Neuronal stem cell (in vitro differentiated cells): ENCODE results near the gene INPP1.
A peak's percentile ranks its signal among the peaks of the same experiment; 100 is the strongest.
"Not testable (repeated sequence)": the region's sequence is repeated elsewhere in the genome, so short reads cannot be mapped to it uniquely, and the experiment has no call there.

Experiments
- DNase-seq: peaks from one replicate; pipeline ENCODE4 v3.0.0-alpha.2; 2013; ENCODE audit warnings: low spot score
- H2AFZ ChIP-seq: one replicate; pipeline ENCODE4 v1.6.1; 2013; ENCODE audit warnings: mild to moderate bottlenecking, low read length, inconsistent platforms
- H2AK5ac ChIP-seq: 2 replicates; pipeline ENCODE4 v1.6.1; 2013; ENCODE audit warnings: low read depth, mild to moderate bottlenecking, inconsistent platforms, low read length, moderate library complexity, mixed read lengths
- H2BK120ac ChIP-seq: 2 replicates; pipeline ENCODE4 v1.6.1; 2013; ENCODE audit warnings: low read depth, mild to moderate bottlenecking, inconsistent platforms, low read length, moderate library complexity, mixed read lengths
- H2BK12ac ChIP-seq: one replicate; pipeline ENCODE4 v1.6.1; 2013; ENCODE audit warnings: low read length, inconsistent platforms
- H2BK15ac ChIP-seq: 2 replicates; pipeline ENCODE4 v1.6.1; 2013; ENCODE audit warnings: mild to moderate bottlenecking, low read length, inconsistent platforms, mixed read lengths
- H2BK5ac ChIP-seq: one replicate; pipeline ENCODE4 v1.6.1; 2013; ENCODE audit warnings: inconsistent platforms, mild to moderate bottlenecking, low read length, moderate library complexity
- H3K14ac ChIP-seq: one replicate; pipeline ENCODE4 v1.6.1; 2013; ENCODE audit warnings: low read length, inconsistent platforms
- H3K18ac ChIP-seq: 2 replicates; pipeline ENCODE4 v1.6.1; 2013; ENCODE audit warnings: low read length, inconsistent platforms
- H3K23ac ChIP-seq: 2 replicates; pipeline ENCODE4 v1.6.1; 2013; ENCODE audit warnings: low read depth, mild to moderate bottlenecking, mixed read lengths, low read length, inconsistent platforms; ENCODE audit not compliant: poor library complexity
- H3K27ac ChIP-seq: replicated peaks from 3 replicates; pipeline ENCODE4 v1.5.1; 2013; ENCODE audit warnings: low read length, inconsistent platforms
- H3K27me3 ChIP-seq, 3 experiments: 2 replicates each; pipeline ENCODE4 v1.6.1; 2013; ENCODE audit warnings: low read length in 3 of 3, mild to moderate bottlenecking in 2 of 3, inconsistent platforms in 1 of 3, low read depth in 1 of 3, mixed read lengths in 1 of 3, moderate library complexity in 1 of 3; ENCODE audit not compliant: control insufficient read depth in 3 of 3, insufficient read depth in 3 of 3
- H3K36me3 ChIP-seq, 2 donors: replicated peaks in 1 of 2; 2 replicates each; pipeline ENCODE4 v1.6.1; 2013; ENCODE audit warnings: low read length in 2 of 2; ENCODE audit not compliant: control insufficient read depth in 2 of 2, insufficient read depth in 2 of 2
- H3K4ac ChIP-seq: 2 replicates; pipeline ENCODE4 v1.6.1; 2013; ENCODE audit warnings: inconsistent platforms, mild to moderate bottlenecking, low read length, moderate library complexity
- H3K4me1 ChIP-seq, 2 donors: 1 replicate in 1 of 2; 2 replicates in 1 of 2; pipeline ENCODE4 v1.6.1; 2013; ENCODE audit warnings: low read length in 2 of 2, low read depth in 1 of 2; ENCODE audit not compliant: control insufficient read depth in 2 of 2, insufficient read depth in 1 of 2
- H3K4me2 ChIP-seq: one replicate; pipeline ENCODE4 v1.6.1; 2013; ENCODE audit warnings: mild to moderate bottlenecking, low read length, inconsistent platforms; ENCODE audit not compliant: insufficient read depth, poor library complexity, severe bottlenecking
- H3K4me3 ChIP-seq, 2 donors: 2 replicates each; pipeline ENCODE4 v1.5.1; 2013; ENCODE audit warnings: low read length in 2 of 2, mild to moderate bottlenecking in 2 of 2, inconsistent platforms in 1 of 2, moderate library complexity in 1 of 2
- H3K79me1 ChIP-seq: one replicate; pipeline ENCODE4 v1.6.1; 2013; ENCODE audit warnings: low read depth, mild to moderate bottlenecking, inconsistent platforms, low read length, moderate library complexity
- H3K9ac ChIP-seq: one replicate; pipeline ENCODE4 v1.6.1; 2013; ENCODE audit warnings: mild to moderate bottlenecking, low read depth, low read length, inconsistent platforms; ENCODE audit not compliant: poor library complexity
- H3K9me3 ChIP-seq, 2 donors: replicated peaks in 1 of 2; 2 replicates each; pipeline versions ENCODE3 to v1.6.1; 2013; ENCODE audit warnings: low read length in 2 of 2, mild to moderate bottlenecking in 2 of 2, inconsistent platforms in 1 of 2, low read depth in 1 of 2, mixed read lengths in 1 of 2, moderate library complexity in 1 of 2; ENCODE audit not compliant: control insufficient read depth in 2 of 2, insufficient read depth in 1 of 2
- H4K8ac ChIP-seq: one replicate; pipeline ENCODE4 v1.6.1; 2013; ENCODE audit warnings: low read depth, mild to moderate bottlenecking, inconsistent platforms, low read length, moderate library complexity
- H4K91ac ChIP-seq: one replicate; pipeline ENCODE4 v1.6.1; 2013; ENCODE audit warnings: low read length, low read depth, mild to moderate bottlenecking, inconsistent platforms; ENCODE audit not compliant: poor library complexity
- WGBS, 2 donors: extraction: QIAGEN DNeasy Blood & Tissue Kit; methylation state at CpG; one replicate each; pipeline ENCODE4 v1.1.7; 2013; ENCODE audit warnings: missing lambda C conversion rate in 2 of 2, mixed read lengths in 1 of 2; ENCODE audit not compliant: insufficient read length in 2 of 2, insufficient replicate concordance in 1 of 2; ENCODE audit errors: extremely low coverage in 2 of 2; 5-methylcytosine and 5-hydroxymethylcytosine counted together

INPP1 gene

GRCh38 chr2:190312635-190313025 lies 30.8 kb upstream of the INPP1 start:
- not testable (repeated sequence) for H3K4me3 ChIP-seq, H3K9me3 ChIP-seq, H3K79me1 ChIP-seq, H3K4ac ChIP-seq, H3K18ac ChIP-seq, H2BK12ac ChIP-seq, H3K9ac ChIP-seq, H3K27ac ChIP-seq, H2AK5ac ChIP-seq, H2AFZ ChIP-seq, H2BK15ac ChIP-seq, H3K4me1 ChIP-seq, H4K91ac ChIP-seq, H3K14ac ChIP-seq, H2BK120ac ChIP-seq, H3K23ac ChIP-seq, DNase-seq, H2BK5ac ChIP-seq, H3K4me2 ChIP-seq, H4K8ac ChIP-seq, H3K27me3 ChIP-seq
- H3K36me3 ChIP-seq = peaks cover 2 to 64% of the 10 kb centered on the region in 2 donors
- WGBS, 2 donors = no CpG with 5 or more reads among the region's 5 CpGs

GRCh38 chr2:190313880-190314279 lies 29.5 kb upstream of the INPP1 start:
- no peak for DNase-seq
- Histone ChIP-seq H2AFZ (no peak overlapping the region), H4K8ac (no peak overlapping the region), H2BK120ac (no peak overlapping the region), H3K4me1 (peaks cover 4% of the 10 kb centered on the region in 2 donors), H3K4ac (no peak overlapping the region), H3K36me3 (peaks cover 0 to 52% of the 10 kb centered on the region in 2 donors), H2BK12ac (no peak overlapping the region), H3K27ac (no peak overlapping the region), H3K23ac (no peak overlapping the region), H3K27me3 (no peaks in the 10 kb centered on the region), H3K9ac (no peak overlapping the region), H3K9me3 (no peaks in the 10 kb centered on the region), H3K14ac (no peak overlapping the region), H2AK5ac (no peak overlapping the region), H3K18ac (no peak overlapping the region), H2BK5ac (no peak overlapping the region), H4K91ac (no peak overlapping the region), H3K79me1 (peaks cover 6% of the 10 kb centered on the region), H2BK15ac (no peak overlapping the region), H3K4me2 (no peak overlapping the region), H3K4me3 (no peak overlapping the region)
- WGBS, 2 donors = no CpG with 5 or more reads among the region's 1 CpG

- no CpG with 5 or more reads among the region's 2 CpGs for WGBS, 2 donors
- H3K23ac ChIP-seq = no peak overlapping the region
- DNase-seq = no peak
These were observed 28.1 kb upstream of the INPP1 start for GRCh38 chr2:190315273-190315672.

DNA sequence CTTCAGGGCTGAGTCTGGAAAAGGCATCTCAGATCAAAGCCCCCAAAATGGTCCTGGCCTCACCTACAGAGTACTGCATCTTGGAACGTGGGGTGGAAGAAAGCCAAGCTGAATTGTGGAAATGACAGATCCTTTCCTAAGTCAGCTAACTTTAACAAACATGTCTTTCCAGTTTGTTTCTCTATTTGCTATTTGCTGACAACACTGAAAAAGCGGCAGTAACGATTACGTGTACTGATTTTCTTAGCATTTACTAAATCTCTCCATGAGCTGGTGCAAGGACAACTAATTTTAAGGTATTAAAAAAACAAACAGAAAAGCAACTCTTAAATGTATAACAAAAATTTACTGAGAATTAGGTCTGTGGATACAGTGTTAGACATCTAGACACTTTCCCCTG lies 24.9 kb upstream of the INPP1 start:
- no peak overlapping the region for H3K4ac ChIP-seq
- H4K8ac ChIP-seq = no peak overlapping the region
- WGBS, 2 donors = no CpG with 5 or more reads among the region's 4 CpGs
- peak overlapping the region; percentile 90 for H2AFZ ChIP-seq
- peaks cover 4% of the 10 kb centered on the region in 2 donors for H3K4me1 ChIP-seq
- H2BK120ac ChIP-seq = no peak overlapping the region
- H2BK12ac ChIP-seq = no peak overlapping the region
- H2AK5ac ChIP-seq = no peak overlapping the region
- H3K9ac ChIP-seq = no peak overlapping the region
- peak overlapping the region; percentile 19 for H3K4me2 ChIP-seq
- H3K18ac ChIP-seq = no peak overlapping the region
- H3K14ac ChIP-seq = no peak overlapping the region
- H4K91ac ChIP-seq = no peak overlapping the region
- no peak overlapping the region for H2BK5ac ChIP-seq
- peak overlapping the region; percentile 19 to 76 for H3K4me3 ChIP-seq
- no peak overlapping the region for H3K23ac ChIP-seq
- H3K27me3 ChIP-seq = no peaks in the 10 kb centered on the region
- no peak for DNase-seq
- H2BK15ac ChIP-seq = no peak overlapping the region
- peaks cover 0 to 12% of the 10 kb centered on the region in 2 donors for H3K36me3 ChIP-seq
- no peak overlapping the region for H3K27ac ChIP-seq
- H3K9me3 ChIP-seq = no peaks in the 10 kb centered on the region
- H3K79me1 ChIP-seq = peaks cover 4% of the 10 kb centered on the region

More at GRCh38 chr2:190315273-190315672, 28.1 kb upstream of the INPP1 start:
- H3K36me3 ChIP-seq = peaks cover 0 to 38% of the 10 kb centered on the region in 2 donors
- peaks cover 4% of the 10 kb centered on the region for H3K79me1 ChIP-seq
- H3K14ac ChIP-seq = no peak overlapping the region
- no peak overlapping the region for H2BK12ac ChIP-seq
- H4K91ac ChIP-seq = no peak overlapping the region
- no peak overlapping the region for H3K4ac ChIP-seq
- H2BK120ac ChIP-seq = no peak overlapping the region
- H3K18ac ChIP-seq = no peak overlapping the region
- H2BK5ac ChIP-seq = no peak overlapping the region
- no peak overlapping the region for H3K9ac ChIP-seq
- no peak overlapping the region for H2AFZ ChIP-seq
- H2AK5ac ChIP-seq = no peak overlapping the region
- no peak overlapping the region for H3K4me2 ChIP-seq
- H3K27me3 ChIP-seq = no peaks in the 10 kb centered on the region
- no peak overlapping the region for H2BK15ac ChIP-seq
- no peak overlapping the region for H3K27ac ChIP-seq
- no peak overlapping the region for H3K4me3 ChIP-seq
- H3K9me3 ChIP-seq = no peaks in the 10 kb centered on the region
- no peak overlapping the region for H4K8ac ChIP-seq
- peaks cover 4% of the 10 kb centered on the region in 2 donors for H3K4me1 ChIP-seq
